HFFc6 (cell line): ENCODE results near the gene POSTN. TPM values are rescaled to one million over a fixed set of nuclear protein-coding genes. Genes with fewer than 3 reads are reported as not detected.
"Not testable (repeated sequence)": the region's sequence is repeated elsewhere in the genome, so short reads cannot be mapped to it uniquely, and the experiment has no call there.

ENCODE experiments used
- DNase-seq: peaks from one replicate; pipeline ENCODE4 v3.0.0-alpha.2; 2018
- H3K27ac Mint-ChIP-seq: 2 replicates; pipeline ENCODE4 v1.8.0; 2020; ENCODE audit warnings: mild to moderate bottlenecking, mixed read lengths
- H3K27me3 Mint-ChIP-seq: 2 replicates; pipeline ENCODE4 v1.8.0; 2021; ENCODE audit warnings: mild to moderate bottlenecking, moderate library complexity, mixed read lengths; ENCODE audit not compliant: insufficient read depth
- H3K36me3 Mint-ChIP-seq: 2 replicates; pipeline ENCODE4 v1.8.0; 2021; ENCODE audit warnings: low read depth, mixed read lengths
- H3K4me1 Mint-ChIP-seq: 2 replicates; pipeline ENCODE4 v1.8.0; 2020; ENCODE audit warnings: low read depth, mixed read lengths
- H3K4me3 Mint-ChIP-seq: 2 replicates; pipeline ENCODE4 v1.8.0; 2020; ENCODE audit warnings: mild to moderate bottlenecking, moderate library complexity, mixed read lengths
- H3K9me3 Mint-ChIP-seq: 2 replicates; pipeline ENCODE4 v1.8.0; 2020; ENCODE audit warnings: mild to moderate bottlenecking, mixed read lengths
- total RNA-seq, 6 experiments: library from RNA; stranded (reverse); fragmentation: NEBNext Ultra II Directional; extraction: Animal tissue kit (Norgen Biotek cat#: 25700); gene quantifications; 2 replicates in 1 of 6; 3 replicates in 5 of 6; pipeline ENCODE4 v1.2.3, GENCODE V29; 2021
- TF ChIP-seq, protein P1 (sequence below): fragments of 200-600 bp; sonication (generic); IDR thresholded peaks from 2 replicates; pipeline ENCODE4 v1.5.0; 2021; ENCODE audit warnings: antibody characterized with exemption, mild to moderate bottlenecking

Gene POSTN
- total RNA-seq, 6 experiments from 2014 or later: 20.5 to 220 (median 23.5) TPM

DNA sequence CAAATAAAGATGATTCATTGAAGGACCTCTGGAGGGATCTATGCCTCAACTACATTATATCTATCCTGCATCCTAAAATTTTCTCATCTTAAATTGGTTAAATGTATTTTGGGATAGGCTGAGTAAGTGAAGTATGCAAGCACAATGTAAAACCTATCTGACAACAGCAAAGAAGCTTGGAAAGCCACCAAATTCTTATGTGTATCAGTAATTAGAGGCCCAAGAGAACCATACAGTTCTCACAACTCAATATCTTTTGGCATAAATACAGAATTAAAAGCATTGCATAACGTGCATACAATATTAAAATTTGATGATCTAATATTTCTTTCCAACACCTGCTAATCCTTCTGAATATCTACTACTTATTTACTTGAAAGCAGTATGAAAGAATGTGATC lies 13.0 kb downstream of the POSTN start:
- H3K4me3 Mint-ChIP-seq: no peak overlapping the region
- no peaks in the 10 kb centered on the region for H3K4me1 Mint-ChIP-seq
- H3K27ac Mint-ChIP-seq: no peak overlapping the region
- H3K27me3 Mint-ChIP-seq: no peaks in the 10 kb centered on the region
- DNase-seq: no peak
- H3K36me3 Mint-ChIP-seq: peaks cover 7% of the 10 kb centered on the region
- H3K9me3 Mint-ChIP-seq: no peaks in the 10 kb centered on the region
- TF ChIP-seq, protein P1, sequence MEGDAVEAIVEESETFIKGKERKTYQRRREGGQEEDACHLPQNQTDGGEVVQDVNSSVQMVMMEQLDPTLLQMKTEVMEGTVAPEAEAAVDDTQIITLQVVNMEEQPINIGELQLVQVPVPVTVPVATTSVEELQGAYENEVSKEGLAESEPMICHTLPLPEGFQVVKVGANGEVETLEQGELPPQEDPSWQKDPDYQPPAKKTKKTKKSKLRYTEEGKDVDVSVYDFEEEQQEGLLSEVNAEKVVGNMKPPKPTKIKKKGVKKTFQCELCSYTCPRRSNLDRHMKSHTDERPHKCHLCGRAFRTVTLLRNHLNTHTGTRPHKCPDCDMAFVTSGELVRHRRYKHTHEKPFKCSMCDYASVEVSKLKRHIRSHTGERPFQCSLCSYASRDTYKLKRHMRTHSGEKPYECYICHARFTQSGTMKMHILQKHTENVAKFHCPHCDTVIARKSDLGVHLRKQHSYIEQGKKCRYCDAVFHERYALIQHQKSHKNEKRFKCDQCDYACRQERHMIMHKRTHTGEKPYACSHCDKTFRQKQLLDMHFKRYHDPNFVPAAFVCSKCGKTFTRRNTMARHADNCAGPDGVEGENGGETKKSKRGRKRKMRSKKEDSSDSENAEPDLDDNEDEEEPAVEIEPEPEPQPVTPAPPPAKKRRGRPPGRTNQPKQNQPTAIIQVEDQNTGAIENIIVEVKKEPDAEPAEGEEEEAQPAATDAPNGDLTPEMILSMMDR: no peak

DNA sequence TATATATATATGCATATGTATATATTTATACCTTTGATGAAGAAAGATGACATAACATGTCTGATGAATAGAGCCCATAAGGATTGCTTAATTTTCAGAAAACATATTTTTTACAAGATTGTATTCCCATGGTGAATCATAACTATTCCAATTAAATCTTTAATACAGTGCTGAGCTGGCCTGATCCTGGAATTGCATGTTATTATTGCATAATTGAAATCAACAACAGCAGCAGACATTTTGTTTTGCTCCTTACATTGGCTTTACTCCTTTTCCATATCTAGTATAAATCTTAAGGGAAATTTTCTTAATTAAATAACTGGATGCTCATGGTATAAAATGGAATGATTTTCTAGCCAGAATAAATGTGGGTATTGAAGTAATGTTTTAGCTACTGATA lies 22.0 kb downstream of the POSTN start:
- Mint-ChIP-seq H3K27ac (no peak overlapping the region), H3K4me1 (no peaks in the 10 kb centered on the region), H3K4me3 (no peak overlapping the region), H3K27me3 (no peaks in the 10 kb centered on the region), H3K9me3 (no peaks in the 10 kb centered on the region), H3K36me3 (peaks cover 5% of the 10 kb centered on the region; the same call in 1 of the 2 replicates)
- DNase-seq: no peak
- TF ChIP-seq, protein P1: no peak

DNA sequence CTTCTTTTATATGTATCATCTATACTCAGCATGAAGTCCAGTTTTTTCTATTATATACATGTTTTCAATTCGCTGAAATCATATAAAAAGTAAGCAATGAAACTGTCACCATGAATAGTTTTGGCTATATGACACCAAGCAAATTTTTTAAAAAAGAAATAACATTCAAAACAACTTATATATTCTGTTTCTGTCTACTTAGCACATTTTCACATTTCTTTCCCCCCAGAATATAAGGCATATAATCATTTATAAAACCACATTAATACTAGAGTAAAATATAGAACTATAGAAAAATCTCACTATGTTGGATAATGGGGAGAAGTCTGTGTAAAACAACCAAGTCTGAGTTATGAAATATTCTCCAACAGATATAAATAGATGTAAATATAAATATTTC lies 33.1 kb downstream of the POSTN start:
- no peaks in the 10 kb centered on the region for H3K9me3 Mint-ChIP-seq
- H3K27ac Mint-ChIP-seq: no peak overlapping the region
- H3K4me3 Mint-ChIP-seq: no peak overlapping the region
- no peaks in the 10 kb centered on the region for H3K36me3 Mint-ChIP-seq
- TF ChIP-seq, protein P1: no peak
- peaks cover 16% of the 10 kb centered on the region for H3K4me1 Mint-ChIP-seq
- no peak for DNase-seq
- H3K27me3 Mint-ChIP-seq: no peaks in the 10 kb centered on the region

DNA sequence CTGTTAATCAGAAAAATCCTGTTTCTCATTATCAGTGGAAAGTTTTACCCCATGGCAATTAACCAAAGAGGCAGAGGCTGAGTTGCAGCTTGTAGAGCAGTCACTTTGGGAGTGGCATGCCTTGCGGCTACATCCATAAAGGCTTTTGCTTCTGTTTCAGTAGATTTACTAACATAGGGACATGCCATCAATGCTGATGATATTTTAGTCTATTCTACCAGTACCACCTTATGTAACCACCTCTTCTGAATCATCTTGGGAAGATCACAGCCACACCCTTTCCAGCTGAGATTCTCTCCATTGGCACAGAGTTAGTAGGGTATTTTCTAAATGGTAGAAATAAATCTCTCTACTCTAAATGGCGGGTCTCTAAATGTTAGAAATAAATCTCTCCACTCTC lies 37.5 kb downstream of the POSTN start:
- Mint-ChIP-seq H3K4me3 (no peak overlapping the region), H3K36me3 (peaks cover 32% of the 10 kb centered on the region), H3K27me3 (peaks cover 1% of the 10 kb centered on the region; the same call in 1 of the 2 replicates), H3K4me1 (peaks cover 16% of the 10 kb centered on the region), H3K27ac (no peak overlapping the region), H3K9me3 (peaks cover 16% of the 10 kb centered on the region)
- no peak for DNase-seq
- TF ChIP-seq, protein P1: no peak

DNA sequence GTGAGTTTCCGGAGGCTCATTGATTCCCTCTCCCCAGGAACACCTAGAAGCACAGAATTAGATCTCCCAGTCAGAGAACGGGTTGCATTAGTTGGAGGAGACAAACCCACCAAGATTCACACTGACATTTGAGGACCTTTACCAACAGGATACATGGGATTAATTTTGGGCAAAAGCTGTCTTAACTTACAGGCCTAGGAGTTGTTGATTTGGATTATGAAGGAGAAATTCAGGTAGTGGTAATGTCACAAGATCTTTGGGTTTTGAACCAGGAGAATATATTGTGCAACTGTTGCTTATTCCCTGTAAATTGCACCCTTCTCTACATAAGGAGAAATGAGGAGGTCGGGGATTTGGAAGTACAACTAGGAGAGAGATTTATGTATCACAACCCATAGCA lies 38.0 kb downstream of the POSTN start:
- Mint-ChIP-seq H3K36me3 (peaks cover 33% of the 10 kb centered on the region), H3K9me3 (peaks cover 16% of the 10 kb centered on the region), H3K4me1 (peaks cover 16% of the 10 kb centered on the region), H3K27me3 (peaks cover 1% of the 10 kb centered on the region; the same call in 1 of the 2 replicates), H3K27ac (no peak overlapping the region), H3K4me3 (no peak overlapping the region)
- no peak for DNase-seq
- TF ChIP-seq, protein P1: no peak

DNA sequence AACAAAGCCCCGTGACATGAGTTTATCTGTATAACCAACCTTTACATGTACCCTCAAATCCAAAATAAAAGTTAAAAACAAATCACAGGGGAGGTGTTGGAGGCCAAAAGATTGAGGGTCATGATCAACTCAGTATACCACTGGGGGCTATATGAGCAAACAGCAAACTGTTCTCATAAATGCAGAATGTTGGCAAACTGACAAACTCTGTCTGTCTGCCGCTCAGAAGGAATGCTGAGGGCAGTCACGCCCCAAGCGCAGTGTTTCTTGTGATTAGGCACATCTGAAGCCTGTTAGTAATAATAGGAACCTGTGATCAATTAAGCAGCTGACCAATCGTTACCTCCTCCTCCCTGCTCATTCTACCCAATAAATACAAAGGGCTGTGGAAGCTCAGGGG lies 39.8 kb downstream of the POSTN start:
- not testable (repeated sequence) for H3K27me3 Mint-ChIP-seq, H3K4me1 Mint-ChIP-seq, H3K27ac Mint-ChIP-seq, DNase-seq, H3K4me3 Mint-ChIP-seq
- peaks cover 16% of the 10 kb centered on the region for H3K9me3 Mint-ChIP-seq
- peaks cover 37% of the 10 kb centered on the region for H3K36me3 Mint-ChIP-seq
